ENCODE data around the gene CDC42BPG.

- TF ChIP-seq MAFK (IDR thresholded peaks at IDR 0.05; ENCODE audit: low read length), result no peak
- no peak for TF ChIP-seq CHD2 (IDR thresholded peaks at IDR 0.05; ENCODE audit: low read depth, low read length)
- no peak for TF ChIP-seq E4F1 (CRISPR knock-in tag; IDR thresholded peaks at IDR 0.05; ENCODE audit: borderline replicate concordance)
- no peak for TF ChIP-seq MTA2 (IDR thresholded peaks at IDR 0.05; ENCODE audit: low read depth)
- TF ChIP-seq KLF1 (tag; IDR thresholded peaks at IDR 0.05), result no peak
- TF ChIP-seq CTCF (IDR thresholded peaks at IDR 0.05 in 2 of 3, conservative IDR thresholded peaks at IDR 0.05 in 1 of 3; ENCODE audit: insufficient read depth in 2 of 3, low read depth in 1 of 3, low read length in 3 of 3), result no peak
- TF ChIP-seq, protein P1, sequence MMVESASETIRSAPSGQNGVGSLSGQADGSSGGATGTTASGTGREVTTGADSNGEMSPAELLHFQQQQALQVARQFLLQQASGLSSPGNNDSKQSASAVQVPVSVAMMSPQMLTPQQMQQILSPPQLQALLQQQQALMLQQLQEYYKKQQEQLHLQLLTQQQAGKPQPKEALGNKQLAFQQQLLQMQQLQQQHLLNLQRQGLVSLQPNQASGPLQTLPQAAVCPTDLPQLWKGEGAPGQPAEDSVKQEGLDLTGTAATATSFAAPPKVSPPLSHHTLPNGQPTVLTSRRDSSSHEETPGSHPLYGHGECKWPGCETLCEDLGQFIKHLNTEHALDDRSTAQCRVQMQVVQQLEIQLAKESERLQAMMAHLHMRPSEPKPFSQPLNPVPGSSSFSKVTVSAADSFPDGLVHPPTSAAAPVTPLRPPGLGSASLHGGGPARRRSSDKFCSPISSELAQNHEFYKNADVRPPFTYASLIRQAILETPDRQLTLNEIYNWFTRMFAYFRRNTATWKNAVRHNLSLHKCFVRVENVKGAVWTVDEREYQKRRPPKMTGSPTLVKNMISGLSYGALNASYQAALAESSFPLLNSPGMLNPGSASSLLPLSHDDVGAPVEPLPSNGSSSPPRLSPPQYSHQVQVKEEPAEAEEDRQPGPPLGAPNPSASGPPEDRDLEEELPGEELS (CRISPR knock-in tag; IDR thresholded peaks at IDR 0.05; ENCODE audit: borderline replicate concordance), result no peak
- no peak for TF ChIP-seq GATA2 (CRISPR knock-in tag; IDR thresholded peaks at IDR 0.05)
Observed at GRCh38 chr11:64776875-64777274, 67.6 kb downstream of the CDC42BPG start.

All from K562 (cell line).